H1 (cell line): ENCODE data around the gene PPFIA4.

Experiments
- EP300 ChIP-seq, 2 experiments: IDR thresholded peaks; 1 replicate in 1 of 2; 2 replicates in 1 of 2; pipeline ENCODE4 v1.6.1; 2011 to 2012; ENCODE audit warnings: low read depth in 2 of 2, low read length in 2 of 2, mild to moderate bottlenecking in 2 of 2, borderline replicate concordance in 1 of 2, inconsistent platforms in 1 of 2, moderate library complexity in 1 of 2
- POLR2A ChIP-seq, 2 experiments: IDR thresholded peaks; 1 replicate in 1 of 2; 2 replicates in 1 of 2; pipeline ENCODE4 v1.6.1; 2011; ENCODE audit warnings: low read depth in 2 of 2, low read length in 2 of 2, mild to moderate bottlenecking in 2 of 2; ENCODE audit errors: control extremely low read depth in 1 of 2
- POLR2AphosphoS5 ChIP-seq: IDR thresholded peaks from 2 replicates; pipeline ENCODE4 v1.6.1; 2011; ENCODE audit warnings: low read depth, low read length
- RAD21 ChIP-seq, 2 experiments: IDR thresholded peaks in 1 of 2; conservative IDR thresholded peaks in 1 of 2; 2 replicates each; pipeline ENCODE4 v1.6.1; 2011; ENCODE audit warnings: low read depth in 2 of 2, low read length in 2 of 2, improper control_type of control experiment in 1 of 2, inconsistent platforms in 1 of 2, mild to moderate bottlenecking in 1 of 2, moderate library complexity in 1 of 2
- RNF2 ChIP-seq: fragments of 200-900, 300-1000 bp; sonication (generic); IDR thresholded peaks from 2 replicates; pipeline ENCODE4 v1.7.1; 2016; ENCODE audit warnings: borderline replicate concordance, low read depth, mild to moderate bottlenecking, antibody characterized with exemption, low read length; ENCODE audit not compliant: poor library complexity, severe bottlenecking; ENCODE audit errors: missing control alignments
- RXRA ChIP-seq: IDR thresholded peaks from 2 replicates; pipeline ENCODE4 v1.6.1; 2011; ENCODE audit warnings: low read depth, mild to moderate bottlenecking, low read length, moderate library complexity; ENCODE audit not compliant: insufficient read depth
- SRF ChIP-seq: IDR thresholded peaks from 2 replicates; pipeline ENCODE4 v1.6.1; 2011; ENCODE audit warnings: mild to moderate bottlenecking, low read depth, low read length, moderate library complexity
- TBP ChIP-seq: IDR thresholded peaks from 2 replicates; pipeline ENCODE4 v1.6.1; 2011; ENCODE audit warnings: low read depth, low read length, improper control_type of control experiment
- YY1 ChIP-seq: IDR thresholded peaks from 2 replicates; pipeline ENCODE4 v1.6.1; 2011; ENCODE audit warnings: low read depth, mild to moderate bottlenecking, low read length
- TF ChIP-seq, protein P1 (sequence below), 3 experiments: IDR thresholded peaks; 1 replicate in 2 of 3; 2 replicates in 1 of 3; pipeline versions ENCODE4 v1.5.1 to v1.6.1; 2011; ENCODE audit warnings: low read length in 3 of 3, mild to moderate bottlenecking in 3 of 3, inconsistent platforms in 2 of 3, low read depth in 1 of 3, moderate library complexity in 1 of 3; ENCODE audit not compliant: insufficient read depth in 1 of 3; ENCODE audit errors: control extremely low read depth in 1 of 3

DNA sequence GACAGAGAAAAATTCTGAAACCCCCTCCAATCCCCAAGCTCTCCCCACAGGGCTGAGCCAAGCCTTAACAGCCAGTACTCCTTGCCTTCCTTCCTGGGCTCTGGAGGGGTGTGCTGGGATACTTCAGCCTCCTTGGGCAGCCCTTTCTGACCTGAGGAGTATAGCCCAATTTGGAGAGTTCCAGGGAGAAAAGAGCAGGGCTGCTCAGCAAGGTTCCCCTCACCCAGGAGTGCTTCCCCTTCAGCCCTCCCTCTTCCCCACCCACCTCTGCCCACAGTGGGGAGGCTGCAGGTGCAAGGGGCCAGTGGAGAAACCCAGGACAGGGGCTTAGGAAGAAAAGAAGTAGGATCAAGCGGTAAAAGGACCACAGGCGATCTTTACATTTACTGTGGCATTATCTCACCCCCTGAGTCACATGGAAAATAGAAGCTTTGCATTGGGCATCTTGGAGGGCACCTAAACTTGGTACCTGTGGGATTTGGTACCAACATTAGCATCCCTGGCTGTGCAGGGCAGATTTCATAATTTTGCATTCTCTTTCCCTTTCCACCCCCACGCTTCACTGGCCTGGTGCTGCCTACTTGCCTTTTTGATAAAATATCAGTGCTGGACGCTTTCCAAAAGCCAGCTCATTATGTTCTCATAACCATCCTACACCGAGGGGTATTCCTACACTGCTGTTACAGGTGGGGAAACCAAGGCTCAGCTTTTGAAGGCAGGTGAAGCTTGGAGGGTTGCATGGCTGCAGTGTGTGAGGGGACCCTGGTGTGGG is 98.4 kb downstream of the PPFIA4 start:
- TF ChIP-seq POLR2A (IDR thresholded peaks at IDR 0.05; ENCODE audit: control extremely low read depth in 1 of 2, low read depth in 2 of 2, low read length in 2 of 2) (no peak), RNF2 (no peak), TBP (no peak), EP300 (IDR thresholded peaks at IDR 0.05; ENCODE audit: borderline replicate concordance in 1 of 2, low read depth in 2 of 2, low read length in 2 of 2) (no peak), YY1 (no peak), RXRA (no peak), SRF (no peak), RAD21 (IDR thresholded peaks at IDR 0.05 in 1 of 2, conservative IDR thresholded peaks at IDR 0.05 in 1 of 2; ENCODE audit: low read depth in 2 of 2, low read length in 2 of 2) (no peak), POLR2AphosphoS5 (no peak)
- TF ChIP-seq, protein P1, sequence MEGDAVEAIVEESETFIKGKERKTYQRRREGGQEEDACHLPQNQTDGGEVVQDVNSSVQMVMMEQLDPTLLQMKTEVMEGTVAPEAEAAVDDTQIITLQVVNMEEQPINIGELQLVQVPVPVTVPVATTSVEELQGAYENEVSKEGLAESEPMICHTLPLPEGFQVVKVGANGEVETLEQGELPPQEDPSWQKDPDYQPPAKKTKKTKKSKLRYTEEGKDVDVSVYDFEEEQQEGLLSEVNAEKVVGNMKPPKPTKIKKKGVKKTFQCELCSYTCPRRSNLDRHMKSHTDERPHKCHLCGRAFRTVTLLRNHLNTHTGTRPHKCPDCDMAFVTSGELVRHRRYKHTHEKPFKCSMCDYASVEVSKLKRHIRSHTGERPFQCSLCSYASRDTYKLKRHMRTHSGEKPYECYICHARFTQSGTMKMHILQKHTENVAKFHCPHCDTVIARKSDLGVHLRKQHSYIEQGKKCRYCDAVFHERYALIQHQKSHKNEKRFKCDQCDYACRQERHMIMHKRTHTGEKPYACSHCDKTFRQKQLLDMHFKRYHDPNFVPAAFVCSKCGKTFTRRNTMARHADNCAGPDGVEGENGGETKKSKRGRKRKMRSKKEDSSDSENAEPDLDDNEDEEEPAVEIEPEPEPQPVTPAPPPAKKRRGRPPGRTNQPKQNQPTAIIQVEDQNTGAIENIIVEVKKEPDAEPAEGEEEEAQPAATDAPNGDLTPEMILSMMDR (IDR thresholded peaks at IDR 0.05; ENCODE audit: control extremely low read depth in 1 of 3, insufficient read depth in 1 of 3, low read depth in 1 of 3, low read length in 3 of 3) = no peak
